NCI-H446 (cell line): Measurements from ENCODE around the gene MBD4.
"Not testable (repeated sequence)": the region's sequence is repeated elsewhere in the genome, so short reads cannot be mapped to it uniquely, and the experiment has no call there.

Experiments used
- DNase-seq, 2 experiments: peaks; one replicate each; lab custom pipeline; 2025; lab: John Stamatoyannopoulos, UW

The MBD4 gene

DNA sequence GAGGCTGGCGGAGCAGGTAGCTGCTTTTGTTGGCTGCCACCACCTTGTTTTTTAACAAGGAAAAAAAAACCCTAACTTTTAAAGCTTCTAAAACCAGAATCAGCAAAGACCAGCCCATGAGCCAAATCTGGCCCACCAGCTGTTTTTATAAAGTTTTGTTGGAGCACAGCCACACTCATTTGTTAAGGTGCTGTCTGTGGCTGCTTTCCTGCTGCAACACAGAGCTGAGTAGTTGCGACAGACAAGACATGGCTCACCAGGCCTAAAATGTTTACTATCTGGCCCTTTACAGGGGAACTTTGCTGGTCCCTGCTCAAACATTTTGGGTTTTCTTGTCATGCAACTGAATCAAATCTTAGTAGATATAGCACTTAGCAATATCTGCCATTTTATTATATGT is 30.2 kb downstream of the MBD4 start:
- DNase-seq = peak in 1 of 2 experiments; percentile 11

DNA sequence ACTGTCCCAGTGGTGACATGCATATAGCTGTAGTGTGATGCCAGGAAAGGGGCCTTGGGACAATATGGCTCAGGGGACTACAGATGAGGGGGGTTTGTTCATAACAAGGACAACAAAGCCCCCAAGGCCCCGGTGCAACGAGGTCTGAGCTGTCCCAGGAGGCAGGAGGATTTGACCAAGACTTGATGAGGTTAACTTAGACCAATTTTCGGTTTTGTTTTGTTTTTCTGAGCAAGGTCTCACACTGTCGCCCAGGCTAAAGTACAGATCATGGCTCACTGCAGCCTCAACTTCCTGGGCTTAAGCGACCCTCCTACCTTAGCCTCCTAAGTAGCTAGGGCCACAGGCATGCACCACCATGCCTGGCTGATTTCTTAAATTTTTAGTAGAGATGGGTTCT is 35.1 kb downstream of the MBD4 start:
- no peak for DNase-seq

DNA sequence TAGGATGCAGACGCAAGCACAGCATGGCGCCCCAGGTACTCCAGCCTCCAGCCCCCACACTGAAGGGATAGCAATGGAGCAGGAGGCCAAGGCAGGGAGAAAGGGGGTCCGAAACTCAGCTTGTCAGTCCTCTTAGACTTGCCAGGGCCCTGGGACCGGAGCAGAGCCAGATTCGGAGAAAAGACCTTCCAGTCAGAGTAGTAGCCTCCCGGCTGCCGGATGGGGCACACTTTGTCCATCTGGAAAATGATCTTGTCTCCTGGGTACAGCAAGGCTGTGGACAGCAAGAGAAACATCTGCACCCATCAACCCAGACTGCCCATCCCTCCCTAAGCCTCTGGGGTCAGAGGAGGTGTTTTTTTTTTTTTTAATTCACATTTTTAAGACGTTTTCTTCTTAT is 35.6 kb downstream of the MBD4 start:
- no peak for DNase-seq

DNA sequence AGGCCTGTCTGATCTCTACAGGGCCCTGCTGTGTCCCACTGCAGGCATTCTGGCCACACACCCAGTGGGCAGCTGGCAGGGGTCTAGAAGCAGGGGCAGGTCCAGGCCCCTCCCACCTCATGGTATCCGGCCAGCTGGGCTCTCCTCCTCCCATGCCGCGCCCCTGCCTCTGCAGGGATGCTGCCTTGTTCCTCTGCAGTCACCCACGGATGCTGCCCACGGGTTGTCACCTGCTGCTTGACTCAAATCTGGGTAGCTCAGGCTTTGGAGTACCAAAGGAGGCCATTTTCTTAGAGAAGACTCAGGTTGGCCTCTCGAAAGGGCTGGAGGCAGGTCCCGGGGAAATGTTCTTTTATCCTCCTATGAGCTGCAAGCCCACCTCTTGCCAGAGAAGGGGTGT is 36.3 kb downstream of the MBD4 start:
- DNase-seq = no peak

DNA sequence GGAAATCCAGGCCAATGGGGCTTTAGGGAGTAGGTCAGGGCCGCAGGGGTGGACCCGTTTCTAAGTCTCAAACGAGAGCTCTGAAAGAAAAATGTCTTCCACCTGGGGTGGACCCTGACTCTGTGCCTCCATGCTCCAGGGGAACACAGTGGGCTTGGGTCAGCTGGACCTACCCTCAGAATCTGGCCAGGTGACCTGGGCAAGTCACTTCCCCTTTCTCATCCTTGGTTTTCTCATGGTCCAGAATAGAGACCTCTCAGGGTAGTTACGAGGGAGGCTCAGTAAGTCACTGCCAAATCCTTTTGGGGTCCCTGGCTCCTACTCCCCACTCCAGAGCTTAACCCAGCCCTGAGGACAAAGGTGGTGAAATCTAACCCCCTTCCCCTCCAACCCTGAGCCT is 37.1 kb downstream of the MBD4 start:
- DNase-seq = no peak

DNA sequence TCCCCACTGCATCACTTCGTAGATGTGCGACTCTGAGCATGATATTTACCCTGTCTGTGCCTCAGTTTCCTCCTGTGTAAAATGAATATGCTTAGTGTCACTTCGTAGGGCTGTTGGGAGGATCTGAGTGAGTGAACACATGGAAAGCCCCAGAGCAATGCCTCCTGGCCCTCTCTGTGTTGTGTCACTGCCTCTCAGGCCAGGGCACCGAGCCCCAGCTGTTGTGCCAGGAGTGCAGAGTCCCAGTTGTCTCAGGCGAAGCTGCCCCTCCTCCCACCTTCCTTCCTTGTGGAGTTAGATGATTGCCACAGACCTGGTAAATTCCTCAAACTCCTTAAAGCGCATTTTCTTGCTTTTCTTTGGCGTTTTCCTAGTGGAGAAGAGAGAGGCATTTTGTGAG is 37.5 kb downstream of the MBD4 start:
- DNase-seq = no peak

DNA sequence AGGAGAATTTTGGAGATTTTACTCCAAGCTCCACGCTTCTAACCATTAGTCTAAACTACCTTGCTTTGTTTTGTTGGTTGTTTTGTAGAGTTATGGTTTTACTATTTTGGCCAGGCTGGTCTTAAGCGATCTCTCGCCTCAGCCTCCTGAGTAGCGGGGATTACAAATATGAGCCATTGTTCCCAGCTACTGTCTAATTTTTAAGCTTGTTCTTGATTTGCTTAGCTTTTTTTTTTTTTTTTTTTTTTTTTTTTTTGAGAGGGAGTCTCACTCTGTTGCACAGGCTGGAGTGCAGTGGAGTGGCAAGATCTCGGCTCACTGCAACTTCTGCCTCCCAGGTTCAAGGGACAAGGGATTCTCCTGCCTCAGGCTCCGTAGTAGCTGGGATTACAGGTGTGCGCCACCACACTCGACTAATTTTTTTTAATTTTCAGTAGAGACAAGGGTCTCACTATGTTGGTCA is 39.8 kb downstream of the MBD4 start:
- DNase-seq = peak in 1 of 2 experiments; percentile 49

DNA sequence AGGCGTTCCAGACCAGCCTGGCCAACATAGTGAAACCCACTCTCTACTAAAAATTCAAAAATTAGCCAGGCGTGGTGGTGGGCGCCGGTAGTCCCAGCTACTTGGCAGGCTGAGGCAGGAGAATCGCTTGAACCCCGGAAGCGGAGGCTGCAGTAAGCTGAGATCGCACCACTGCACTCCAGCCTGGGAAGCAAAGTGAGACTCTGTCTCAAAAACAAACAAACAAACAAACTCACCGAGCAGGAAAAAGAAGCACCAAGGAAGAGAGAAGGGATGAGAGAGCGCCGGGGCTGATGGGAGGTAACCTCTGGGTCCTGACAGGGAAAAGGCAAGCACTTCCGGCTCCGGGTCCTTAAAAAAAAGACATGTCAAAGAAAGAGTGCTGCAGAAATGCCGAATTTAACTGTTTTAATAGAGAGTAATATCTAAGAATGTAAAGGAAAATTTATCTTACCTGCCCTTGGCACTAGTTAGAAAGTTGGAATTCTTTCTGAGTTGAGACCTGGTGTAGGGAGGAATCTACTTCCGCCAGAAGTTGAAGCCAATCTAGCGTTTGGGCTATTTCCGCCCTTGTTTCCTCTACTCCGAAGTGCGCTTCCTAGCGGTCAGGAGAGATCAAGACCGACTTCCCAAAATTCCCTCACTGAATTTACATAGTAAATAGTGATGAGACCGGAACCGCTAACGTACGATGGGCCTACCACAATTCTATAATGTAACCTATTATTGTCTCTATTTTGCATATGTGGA is 40.4 kb downstream of the MBD4 start:
- peak; percentile 93 to 96 for DNase-seq

DNA sequence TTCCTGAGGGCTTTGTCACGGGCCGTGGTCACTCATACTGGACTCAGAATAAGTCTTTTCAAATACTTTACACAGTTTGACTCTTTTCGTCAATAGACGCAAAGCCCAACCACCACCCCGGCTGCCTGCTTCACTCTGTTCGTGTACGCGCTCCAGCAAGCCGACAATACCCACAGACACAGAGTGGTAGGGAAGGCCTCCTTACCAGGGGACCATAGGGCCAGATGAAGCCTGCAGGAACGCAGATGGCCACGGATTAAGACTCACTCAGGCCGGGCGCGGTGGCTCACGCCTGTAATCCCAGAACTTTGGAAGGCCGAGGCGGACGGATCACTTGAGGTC is 41.0 kb downstream of the MBD4 start:
- DNase-seq = no peak

DNA sequence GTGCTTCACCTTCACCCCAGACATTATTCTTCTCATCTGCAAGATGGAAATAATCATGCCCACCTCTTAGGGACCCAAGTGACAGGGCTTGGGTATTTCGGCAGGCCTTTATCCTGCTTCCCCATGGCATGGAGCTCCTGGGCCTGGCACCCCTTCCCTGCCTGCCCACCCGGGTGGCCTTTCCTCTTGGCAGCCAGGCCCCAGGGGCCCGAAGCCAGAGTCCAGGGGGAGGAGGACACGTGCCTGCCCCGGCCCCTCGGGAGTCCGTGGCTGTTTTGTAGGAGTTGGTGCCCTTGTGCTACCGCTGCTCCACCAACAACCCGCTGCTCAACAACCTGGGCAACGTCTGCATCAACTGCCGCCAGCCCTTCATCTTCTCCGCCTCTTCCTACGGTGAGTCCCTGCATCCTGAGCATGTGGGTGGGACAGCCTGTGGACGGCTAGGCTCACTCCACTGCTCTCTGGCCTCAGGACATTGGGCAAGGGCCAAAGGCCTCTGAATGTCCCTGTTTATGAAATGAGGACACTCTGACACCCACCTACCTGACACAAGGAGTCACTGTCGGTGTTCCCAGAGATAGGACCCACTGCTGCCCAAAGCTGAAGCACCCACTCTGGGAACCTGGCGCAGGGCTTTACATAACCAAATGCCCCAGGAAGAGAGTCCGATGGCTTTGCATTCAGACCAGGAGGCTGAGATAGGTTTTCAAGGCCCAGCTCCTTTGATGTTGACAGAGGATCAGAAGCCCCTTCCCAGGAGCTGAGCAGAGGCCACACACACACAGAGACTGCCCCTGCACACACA is 45.8 kb downstream of the MBD4 start:
- DNase-seq = not testable (repeated sequence)

DNA sequence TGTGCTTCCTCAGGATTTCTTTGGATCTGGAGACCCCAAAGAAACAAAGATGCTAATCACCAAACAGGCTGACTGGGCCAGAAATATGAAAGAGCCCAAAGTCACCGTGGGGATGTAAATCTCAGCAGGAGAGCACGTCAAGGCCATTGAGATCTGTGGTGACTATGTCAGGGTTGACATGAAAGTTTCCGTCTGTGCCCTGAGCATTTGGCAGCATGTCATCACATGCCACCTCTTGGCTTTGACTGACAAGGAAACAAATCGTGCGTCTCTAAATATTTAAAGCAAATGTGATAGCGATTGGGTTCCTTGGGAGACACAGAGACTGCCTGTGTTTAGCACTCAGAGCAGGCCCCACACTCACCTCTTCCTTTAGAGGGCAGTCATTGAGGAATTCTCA is 46.5 kb downstream of the MBD4 start:
- DNase-seq = no peak

DNA sequence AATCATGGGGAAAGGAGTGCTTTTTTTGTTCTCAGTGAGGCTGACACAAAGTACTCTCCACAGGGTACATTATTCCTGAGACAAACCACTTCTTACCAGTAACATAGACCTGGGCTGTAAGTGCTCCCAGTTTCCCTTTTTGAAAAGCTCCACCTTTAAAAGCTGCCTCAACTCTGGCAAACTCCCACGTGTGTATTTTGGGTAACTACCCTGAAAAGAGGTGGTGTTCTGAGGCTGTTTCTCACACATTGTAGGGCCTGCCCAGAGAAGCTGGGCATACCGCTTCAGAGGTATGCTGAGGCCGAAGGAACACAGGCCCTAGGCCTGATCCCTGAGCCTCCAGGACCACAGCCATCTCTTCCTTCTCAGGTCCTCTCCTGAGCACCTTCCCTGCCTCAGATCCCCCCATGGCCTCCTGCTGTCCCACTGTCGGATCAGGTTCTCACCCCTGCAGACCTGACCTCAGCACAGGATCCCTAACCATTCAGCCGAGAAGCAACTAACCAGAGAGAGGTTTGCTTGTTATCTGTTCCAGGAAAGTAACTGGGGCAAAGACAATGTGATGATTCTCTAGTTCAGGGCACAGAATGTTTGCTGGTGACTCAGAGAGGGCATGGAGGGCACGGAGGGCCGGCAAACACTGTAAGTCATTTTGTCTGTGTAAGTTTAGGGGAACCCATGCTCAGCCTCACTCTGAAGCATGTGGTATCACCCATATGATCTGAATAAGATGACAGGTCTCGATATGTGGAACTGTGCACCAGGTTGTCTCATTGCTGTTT is 47.5 kb downstream of the MBD4 start:
- DNase-seq = not testable (repeated sequence)

DNA sequence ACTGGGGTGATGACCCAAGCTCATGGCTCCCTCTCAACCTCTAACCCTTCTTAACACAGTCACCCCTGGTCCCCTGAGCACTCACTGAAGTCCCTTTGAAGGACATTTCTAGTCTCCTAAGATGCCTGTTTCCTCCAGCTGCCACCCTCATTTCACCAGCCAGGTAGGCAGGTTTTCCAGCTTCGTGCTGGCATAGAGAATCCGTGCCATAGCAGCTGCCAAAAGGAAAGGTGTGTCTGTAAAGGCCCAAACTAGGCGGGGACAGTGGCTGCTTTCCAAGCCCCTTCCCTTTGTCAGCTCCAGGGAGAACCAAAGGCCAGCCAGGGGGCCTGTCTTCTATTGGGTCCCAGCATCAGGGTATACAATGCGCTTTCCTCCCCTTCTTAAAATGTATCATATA is 48.2 kb downstream of the MBD4 start:
- not testable (repeated sequence) for DNase-seq

DNA sequence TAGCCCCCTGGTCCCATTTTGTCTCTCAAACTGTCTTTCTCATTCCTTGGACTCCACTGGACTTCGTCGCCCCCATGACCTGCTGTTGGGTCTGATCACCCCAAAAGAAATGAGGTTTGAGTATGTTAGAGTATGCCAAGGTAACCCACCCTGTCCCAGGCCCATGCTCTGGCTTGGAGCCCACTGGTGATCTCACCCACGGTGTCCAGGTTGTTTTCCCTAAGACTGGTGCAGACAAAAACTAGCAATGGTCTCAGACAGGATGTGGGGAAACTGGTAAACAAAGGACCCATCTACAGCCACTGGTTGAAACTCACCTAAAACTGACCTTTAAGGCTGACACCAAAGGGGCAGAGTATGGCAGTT is 50.2 kb downstream of the MBD4 start:
- DNase-seq = no peak

DNA sequence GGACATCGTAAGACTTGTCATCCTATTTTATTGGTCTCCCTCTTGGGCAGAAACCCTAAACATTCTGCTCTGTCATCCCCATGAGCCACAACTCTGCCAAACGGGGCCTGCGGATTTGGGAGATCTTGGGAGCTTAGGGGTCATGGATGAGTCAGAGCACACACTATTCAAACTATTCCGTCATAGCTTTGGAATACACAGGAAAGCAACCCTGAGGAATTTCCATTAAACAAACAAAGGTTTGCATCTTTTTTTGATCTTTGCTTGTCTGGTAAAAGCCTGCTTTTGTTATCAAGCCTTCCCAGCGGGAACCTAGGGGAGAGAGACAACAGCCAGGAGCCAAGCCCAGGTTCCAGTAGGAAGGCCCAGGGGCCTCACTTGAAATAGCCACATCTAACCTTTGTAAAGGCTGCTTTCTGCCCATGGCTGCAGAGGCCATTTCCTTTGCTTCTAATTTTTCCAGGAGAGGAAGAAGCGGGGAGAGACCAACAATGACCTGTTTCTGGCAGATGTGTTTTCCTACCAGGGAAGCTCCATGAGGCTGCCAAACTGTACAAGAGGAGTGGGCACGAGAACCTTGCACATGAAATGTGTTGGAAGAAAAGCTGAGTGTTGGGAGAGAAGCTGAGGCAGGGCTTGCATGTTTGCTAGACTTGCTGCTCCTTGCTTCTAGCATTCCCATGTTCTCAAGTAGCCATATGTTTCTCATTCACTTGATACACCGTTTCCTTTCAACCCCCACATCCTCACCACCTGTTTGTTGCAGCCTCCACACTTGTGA is 50.8 kb downstream of the MBD4 start:
- DNase-seq = not testable (repeated sequence)

DNA sequence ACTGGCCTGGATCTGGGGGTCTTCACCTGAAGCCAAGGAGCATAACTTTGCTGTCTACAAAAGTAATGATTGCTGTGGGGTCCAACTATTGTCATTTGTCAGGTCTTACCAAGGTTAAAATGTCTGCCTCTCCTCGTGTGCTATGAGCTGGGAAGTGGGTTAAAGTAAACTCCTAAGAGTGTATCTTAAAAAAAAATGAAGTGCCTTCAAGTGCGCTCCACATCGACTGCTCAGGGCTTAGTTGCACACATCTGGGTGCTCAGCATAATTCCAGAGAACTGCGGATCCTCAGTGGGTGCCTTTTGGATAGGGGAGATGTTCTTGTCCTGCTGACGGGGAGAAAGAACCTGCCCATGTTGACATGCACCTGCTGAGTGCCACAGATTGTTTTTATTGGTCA is 52.3 kb downstream of the MBD4 start:
- DNase-seq = no peak

DNA sequence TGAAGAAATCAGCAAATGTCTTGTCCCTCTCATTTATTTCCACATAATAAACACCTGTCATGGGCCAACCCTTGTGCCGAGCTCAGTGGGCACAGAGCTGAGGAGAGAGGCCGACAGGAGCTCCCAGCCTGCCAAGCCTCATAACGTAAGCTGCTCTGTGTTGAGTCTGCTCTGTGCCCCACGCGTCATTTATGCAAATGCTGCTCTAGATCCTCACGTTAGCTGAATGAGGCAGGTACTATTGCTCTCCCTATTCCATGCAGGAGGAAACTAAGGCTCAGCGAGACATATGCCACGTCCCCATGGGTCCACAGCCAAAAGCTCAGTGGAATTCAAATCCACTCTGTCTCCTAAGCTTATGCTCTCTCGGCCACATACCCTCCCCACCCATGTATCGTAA is 52.8 kb downstream of the MBD4 start:
- no peak for DNase-seq

DNA sequence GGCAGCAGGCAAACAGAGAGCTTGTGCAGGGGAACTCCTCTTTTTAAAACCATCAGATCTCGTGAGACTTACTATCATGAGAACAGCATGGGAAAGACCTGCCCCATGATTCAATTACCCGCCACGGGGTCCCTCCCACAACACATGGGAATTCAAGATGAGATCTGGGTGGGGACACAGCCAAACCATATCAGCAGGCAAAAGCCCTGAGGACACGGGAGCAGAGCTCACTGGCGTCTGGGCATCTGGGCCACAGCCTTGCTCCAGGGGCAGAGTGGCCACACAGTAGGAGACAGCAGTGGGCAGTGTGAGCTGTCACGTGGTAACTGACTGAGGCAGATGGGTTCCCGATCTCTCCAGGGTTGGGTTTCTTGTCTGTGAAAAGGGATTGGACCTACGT is 54.2 kb downstream of the MBD4 start:
- DNase-seq = not testable (repeated sequence)

DNA sequence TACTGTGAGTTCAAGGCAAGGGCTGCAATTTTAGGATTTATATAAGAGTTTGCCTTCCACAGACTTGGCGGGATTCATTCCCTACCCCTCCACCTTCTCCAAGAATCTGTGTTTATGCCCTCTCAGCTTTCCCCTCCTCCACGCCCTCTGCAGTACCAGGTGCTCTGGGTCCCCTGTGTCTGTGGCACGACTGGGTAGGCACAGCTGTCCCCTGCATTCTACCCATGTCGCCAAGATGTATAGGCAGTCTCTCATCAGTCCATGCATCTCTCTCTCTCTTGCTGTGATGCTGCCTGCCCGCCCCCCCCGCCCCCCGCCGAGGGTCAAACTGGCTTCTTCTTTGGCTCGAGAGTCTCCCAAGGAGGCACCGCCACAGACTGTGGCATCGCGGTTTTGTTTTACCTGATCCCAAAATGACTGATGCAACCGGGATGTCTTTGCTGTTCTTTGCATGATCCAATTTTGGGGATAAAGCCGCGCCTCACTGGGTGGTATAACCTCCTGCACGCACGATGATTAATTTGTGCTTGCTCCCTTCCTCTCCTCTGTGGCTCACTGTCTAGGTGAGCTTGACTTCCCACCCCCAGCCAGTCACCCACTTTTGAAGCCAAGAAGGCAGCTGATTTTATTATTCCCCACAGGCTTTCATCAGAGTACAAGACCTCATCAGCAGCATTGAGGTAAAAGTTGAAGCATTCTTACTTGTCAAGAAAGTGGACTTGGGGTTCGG is 55.0 kb downstream of the MBD4 start:
- no peak for DNase-seq

DNA sequence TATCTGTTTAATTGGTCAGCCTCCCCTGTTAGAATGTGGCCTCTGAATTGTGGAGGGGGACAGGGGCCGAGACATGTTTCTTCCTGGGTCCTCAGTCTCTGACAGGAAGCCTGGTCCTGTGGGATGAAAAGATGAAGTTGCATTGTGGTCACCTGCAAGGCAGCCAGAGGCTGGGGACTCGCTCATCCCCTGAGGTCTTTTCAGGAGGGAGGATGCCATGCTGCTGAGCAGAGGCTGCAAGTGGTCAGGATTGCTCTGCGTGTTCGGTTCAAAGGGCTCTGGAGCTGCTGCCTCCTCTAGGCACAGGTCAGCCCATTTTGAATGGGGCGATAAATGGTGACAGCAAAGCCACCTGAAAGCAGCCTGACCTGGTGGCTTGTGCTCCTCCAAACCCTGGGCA is 55.6 kb downstream of the MBD4 start:
- DNase-seq = not testable (repeated sequence)

DNA sequence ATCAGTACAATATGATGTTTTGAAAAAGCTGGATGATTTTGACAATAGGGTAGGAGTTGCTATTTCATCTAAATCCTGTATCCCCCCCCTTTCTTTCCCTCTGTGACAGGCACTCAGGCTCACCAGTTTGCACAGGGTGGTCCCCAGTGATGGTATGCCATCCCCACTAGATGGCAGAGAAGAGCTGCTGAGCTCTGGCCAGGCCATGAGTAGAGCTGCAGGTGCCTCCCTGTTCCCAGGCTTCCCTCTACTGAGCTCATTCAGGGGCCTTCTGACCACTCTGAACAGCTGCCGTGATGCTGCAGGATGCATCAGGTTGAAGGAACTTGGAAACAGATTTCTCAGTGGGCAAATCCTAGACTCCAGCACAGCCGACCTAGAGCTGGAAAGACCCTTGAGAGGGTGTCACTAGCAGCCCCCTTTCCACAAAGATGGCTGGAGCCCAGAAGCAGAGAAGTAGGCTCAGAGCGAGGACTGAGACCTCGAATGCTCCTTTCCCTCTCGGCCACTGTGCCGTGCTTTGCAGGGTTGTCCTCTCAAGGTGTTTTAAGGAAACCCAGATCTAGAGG is 56.4 kb downstream of the MBD4 start:
- DNase-seq = peak; percentile 45 to 71
